Smooth muscle cell of the pulmonary artery (primary cell): ENCODE results near the gene CDH20. TPM values are rescaled to one million over a fixed set of nuclear protein-coding genes. Genes with fewer than 3 reads are reported as not detected.

ENCODE experiments used
- total RNA-seq: library from RNA; depleted of rRNA; stranded (reverse); fragments of >200 nt; gene quantifications from 2 replicates; pipeline ENCODE4 v1.2.3, GENCODE V29; 2014

CDH20 gene
- total RNA-seq: 0.13 TPM in 1 of 2 replicates, not detected in the other

DNA sequence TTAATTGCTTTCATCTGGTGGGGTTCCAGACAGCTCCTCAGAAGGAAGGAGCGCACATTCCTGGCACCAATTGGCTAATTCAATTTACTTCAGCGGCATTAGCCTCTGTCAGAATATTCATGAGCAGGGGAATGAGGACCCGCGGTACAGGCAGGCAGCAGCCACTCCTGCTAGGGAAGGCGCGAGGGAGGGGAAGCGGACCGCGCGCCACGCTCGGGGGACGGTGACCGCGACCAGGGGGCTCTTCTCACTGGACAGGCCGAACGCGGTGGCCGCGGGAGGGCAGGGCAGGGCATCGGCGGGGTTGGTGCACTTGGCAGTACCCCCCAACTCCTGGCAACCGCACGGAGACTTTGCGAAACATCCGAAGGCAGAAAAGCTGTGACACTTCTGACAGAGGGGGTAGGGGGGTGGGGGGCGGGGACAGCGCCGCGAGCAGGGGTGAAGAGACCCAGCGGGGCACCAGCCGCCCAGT is at the start of gene CDH20:
Gene CDH20, plus strand, starts transcription at position 160 of the 475 bp plus-strand sequence.

